Middle frontal gyrus (tissue), 1 donor: ENCODE results near the gene PDZD8.

Experiments used
- DNase-seq: peaks from one replicate; pipeline ENCODE4 v3.0.0-alpha.2; 2015; ENCODE audit warnings: low spot score; ENCODE audit errors: extremely low spot score

Gene PDZD8

DNA sequence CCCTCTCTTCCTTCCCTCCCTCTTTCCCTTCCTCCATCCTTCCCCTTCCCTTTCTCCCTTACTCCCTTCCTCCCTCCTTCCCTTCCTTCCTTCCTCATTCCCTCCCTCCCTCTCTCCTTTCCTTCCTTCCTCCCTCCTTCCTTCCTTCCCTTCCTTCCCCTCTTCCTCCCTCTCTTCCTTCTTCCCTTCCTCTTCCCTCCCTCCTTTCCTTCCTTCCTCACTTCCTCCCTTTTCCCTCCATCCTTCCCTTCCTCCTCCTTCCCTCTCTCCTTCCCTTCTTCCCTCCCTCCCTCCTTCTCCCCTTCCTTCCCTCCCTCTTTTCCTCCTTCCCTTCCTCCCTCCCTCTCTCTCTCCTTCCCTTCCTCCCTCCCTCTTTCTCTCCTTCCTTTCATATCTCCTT is 147.0 kb downstream of the PDZD8 start:
- DNase-seq = no peak
